ENCODE data around the gene IPO11.

- no peak for TF ChIP-seq CTCF (conservative IDR thresholded peaks at IDR 0.05; ENCODE audit: low read depth in 2 of 2)
- TF ChIP-seq POLR2AphosphoS5 (IDR thresholded peaks at IDR 0.05; ENCODE audit: low read depth), result no peak
- TF ChIP-seq EZH2phosphoT487 (IDR thresholded peaks at IDR 0.05; ENCODE audit: unreplicated experiment), result no peak
- no peak for TF ChIP-seq EZH2 (IDR thresholded peaks at IDR 0.05; ENCODE audit: low read depth, unreplicated experiment)
- TF ChIP-seq REST (IDR thresholded peaks at IDR 0.05; ENCODE audit: unreplicated experiment), result no peak
Observed at GRCh38 chr5:62504129-62504528, 91.6 kb downstream of the IPO11 start.

All from GM23338 (cell line).